Ectodermal cell (in vitro differentiated cells): Measurements from ENCODE around the gene SUPT20H.

ENCODE experiments used
- H3K27ac ChIP-seq: 2 replicates; pipeline ENCODE4 v1.7.0; 2013; ENCODE audit warnings: mild to moderate bottlenecking, low read depth, low read length; ENCODE audit not compliant: insufficient read depth, poor library complexity, severe bottlenecking
- H3K27me3 ChIP-seq: 2 replicates; pipeline ENCODE4 v1.7.0; 2013; ENCODE audit warnings: mild to moderate bottlenecking, low read length; ENCODE audit not compliant: insufficient read depth, control insufficient read depth, poor library complexity, severe bottlenecking
- H3K36me3 ChIP-seq: one replicate; pipeline ENCODE4 v1.7.0; 2013; ENCODE audit warnings: low read length; ENCODE audit not compliant: control insufficient read depth, insufficient read depth
- H3K4me1 ChIP-seq: one replicate; pipeline ENCODE4 v1.7.0; 2013; ENCODE audit warnings: low read length; ENCODE audit not compliant: control insufficient read depth, insufficient read depth
- H3K4me3 ChIP-seq: 2 replicates; pipeline ENCODE4 v1.7.0; 2013; ENCODE audit warnings: low read depth, low read length, control low read depth; ENCODE audit not compliant: insufficient read depth
- H3K9me3 ChIP-seq: 2 replicates; pipeline ENCODE4 v1.7.0; 2013; ENCODE audit warnings: mild to moderate bottlenecking, low read length, moderate library complexity; ENCODE audit not compliant: control insufficient read depth
- WGBS, 2 experiments: methylation state at CpG; one replicate each; pipeline ENCODE4 v1.1.7; 2013; ENCODE audit warnings: missing lambda C conversion rate in 2 of 2; 5-methylcytosine and 5-hydroxymethylcytosine counted together

Gene SUPT20H

DNA sequence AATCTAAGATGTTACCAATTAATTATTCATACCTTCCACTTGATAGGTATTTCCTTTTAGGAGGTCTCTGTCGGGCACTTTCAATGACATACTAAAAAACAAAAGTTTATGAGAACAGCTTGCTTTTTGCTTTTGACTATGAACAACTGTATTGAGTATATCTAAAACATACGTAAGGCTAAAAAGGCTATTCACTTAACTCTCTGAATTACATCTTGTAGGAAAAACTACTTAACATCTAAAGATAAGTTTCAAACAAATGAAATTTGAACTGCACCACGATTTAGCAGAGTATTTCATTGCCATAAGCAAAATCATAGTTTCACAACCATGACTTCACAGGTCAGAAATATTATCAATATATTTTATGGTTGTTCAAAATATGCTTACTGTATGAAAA, 11.6 kb downstream of the SUPT20H start:
- H3K27ac ChIP-seq, result no peak overlapping the region
- no peaks in the 10 kb centered on the region for H3K9me3 ChIP-seq
- H3K4me1 ChIP-seq, result no peaks in the 10 kb centered on the region
- 100% methylated on average over 1 to 3 of the region's 3 CpGs for WGBS, 2 experiments
- H3K4me3 ChIP-seq, result no peak overlapping the region
- H3K36me3 ChIP-seq, result peaks cover 9% of the 10 kb centered on the region
- H3K27me3 ChIP-seq, result no peaks in the 10 kb centered on the region

DNA sequence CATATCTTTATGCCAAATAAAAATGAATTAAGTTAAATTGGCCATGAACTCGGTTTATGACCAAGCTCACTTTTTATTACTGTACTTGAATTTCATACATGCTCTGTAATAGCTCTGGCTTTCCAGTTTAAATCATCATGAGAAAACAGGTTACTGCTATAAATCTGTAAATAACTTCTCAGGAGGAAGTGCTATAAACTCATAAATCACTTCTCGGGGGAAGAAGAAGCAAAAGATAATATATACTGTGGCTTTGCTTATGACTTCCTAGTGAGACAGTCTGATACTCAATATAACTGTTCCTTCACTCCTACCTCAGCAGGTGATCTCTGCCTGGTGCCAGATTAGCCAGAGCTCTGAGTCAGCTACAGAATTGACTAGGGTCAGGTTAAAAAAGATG, 12.5 kb downstream of the SUPT20H start:
- 85 to 100% methylated on average over 2 of the region's 2 CpGs for WGBS, 2 experiments
- Histone ChIP-seq H3K36me3 (peaks cover 17% of the 10 kb centered on the region), H3K27me3 (no peaks in the 10 kb centered on the region)

GRCh38 chr13:37046062-37046461, 13.4 kb downstream of the SUPT20H start:
- Histone ChIP-seq H3K9me3 (no peaks in the 10 kb centered on the region), H3K4me3 (no peak overlapping the region), H3K36me3 (peaks cover 26% of the 10 kb centered on the region), H3K27ac (no peak overlapping the region), H3K4me1 (no peaks in the 10 kb centered on the region), H3K27me3 (no peaks in the 10 kb centered on the region)
- 82 to 93% methylated on average over 1 of the region's 1 CpG for whole genome bisulfite sequencing, 2 experiments

More for the DNA sequence above, 12.5 kb downstream of the SUPT20H start:
- Histone ChIP-seq H3K27ac (no peak overlapping the region), H3K4me3 (no peak overlapping the region), H3K9me3 (no peaks in the 10 kb centered on the region), H3K4me1 (no peaks in the 10 kb centered on the region)

DNA sequence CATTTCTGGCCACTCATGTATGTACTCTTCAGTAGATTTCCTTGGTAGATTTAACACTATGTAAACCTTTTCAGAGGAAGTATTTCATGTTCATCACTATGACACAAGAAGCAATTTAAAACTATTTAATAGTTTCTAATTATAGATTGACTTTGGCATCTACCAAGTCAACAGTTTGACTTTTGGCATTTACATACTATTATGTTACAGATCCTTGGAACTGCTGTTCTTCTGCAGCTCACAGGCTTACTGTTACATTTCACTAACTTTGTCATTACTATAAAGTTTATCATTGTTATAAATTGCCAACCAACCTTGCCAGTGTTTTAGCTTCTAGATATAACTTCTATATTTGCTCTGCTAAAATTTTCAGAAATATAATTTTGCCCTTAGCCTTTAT, 18.7 kb downstream of the SUPT20H start:
- Histone ChIP-seq H3K4me1 (no peaks in the 10 kb centered on the region), H3K9me3 (no peaks in the 10 kb centered on the region), H3K36me3 (peaks cover 38% of the 10 kb centered on the region), H3K4me3 (no peak overlapping the region), H3K27me3 (no peaks in the 10 kb centered on the region), H3K27ac (no peak overlapping the region)

GRCh38 chr13:37039896-37040295, 19.6 kb downstream of the SUPT20H start:
- no peak overlapping the region for H3K4me3 ChIP-seq
- no peak overlapping the region for H3K27ac ChIP-seq
- no peaks in the 10 kb centered on the region for H3K9me3 ChIP-seq
- peaks cover 47% of the 10 kb centered on the region for H3K36me3 ChIP-seq
- H3K27me3 ChIP-seq, result no peaks in the 10 kb centered on the region
- H3K4me1 ChIP-seq, result no peaks in the 10 kb centered on the region

- no peaks in the 10 kb centered on the region for H3K9me3 ChIP-seq
- H3K4me3 ChIP-seq, result no peak overlapping the region
- H3K27me3 ChIP-seq, result no peaks in the 10 kb centered on the region
- 93 to 98% methylated on average over 3 of the region's 3 CpGs for WGBS, 2 experiments
- no peak overlapping the region for H3K27ac ChIP-seq
- H3K36me3 ChIP-seq, result peaks cover 41% of the 10 kb centered on the region
- H3K4me1 ChIP-seq, result no peaks in the 10 kb centered on the region
These were observed 22.2 kb downstream of the SUPT20H start for GRCh38 chr13:37037241-37037640.

- WGBS, 2 experiments, result 87 to 100% methylated on average over 1 to 4 of the region's 4 CpGs
- Histone ChIP-seq H3K27ac (no peak overlapping the region), H3K36me3 (peaks cover 16% of the 10 kb centered on the region)
These were observed 29.9 kb downstream of the SUPT20H start for GRCh38 chr13:37029617-37030016.

GRCh38 chr13:37027639-37028038, 31.8 kb downstream of the SUPT20H start:
- Histone ChIP-seq H3K27ac (no peak overlapping the region), H3K9me3 (no peaks in the 10 kb centered on the region), H3K4me1 (no peaks in the 10 kb centered on the region), H3K4me3 (no peak overlapping the region), H3K27me3 (no peaks in the 10 kb centered on the region), H3K36me3 (peaks cover 19% of the 10 kb centered on the region)
- WGBS, 2 experiments, result 93% methylated on average over 2 of the region's 2 CpGs; no CpG with 5 or more reads in 1 of the 2 experiments

More at GRCh38 chr13:37029617-37030016, 29.9 kb downstream of the SUPT20H start:
- no peaks in the 10 kb centered on the region for H3K27me3 ChIP-seq
- no peaks in the 10 kb centered on the region for H3K4me1 ChIP-seq
- H3K9me3 ChIP-seq, result no peaks in the 10 kb centered on the region
- no peak overlapping the region for H3K4me3 ChIP-seq

DNA sequence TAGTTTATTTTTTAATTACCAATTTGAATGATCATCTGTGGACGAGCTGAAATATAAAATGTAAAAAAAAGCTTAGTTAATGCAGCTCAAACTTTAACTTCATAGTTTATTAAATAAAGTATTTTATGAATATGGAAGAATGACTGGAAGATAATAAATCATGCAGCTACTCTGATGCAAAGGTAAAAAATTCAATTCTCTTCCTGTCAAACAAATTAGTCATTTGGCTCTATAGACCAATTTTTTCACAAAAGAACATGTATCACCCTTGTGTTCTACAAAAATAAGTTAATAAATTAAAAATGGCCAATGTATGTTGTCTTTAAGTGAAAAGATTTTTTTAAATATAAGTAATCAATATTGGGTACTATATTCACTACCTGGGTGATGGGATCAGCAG, 32.7 kb downstream of the SUPT20H start:
- H3K27ac ChIP-seq, result no peak overlapping the region
- H3K36me3 ChIP-seq, result peaks cover 15% of the 10 kb centered on the region
- H3K9me3 ChIP-seq, result no peaks in the 10 kb centered on the region
- no peaks in the 10 kb centered on the region for H3K27me3 ChIP-seq
- H3K4me1 ChIP-seq, result no peaks in the 10 kb centered on the region
- WGBS, 2 experiments, result no CpG with 5 or more reads among the region's 1 CpG
- H3K4me3 ChIP-seq, result no peak overlapping the region

GRCh38 chr13:37023871-37024270, 35.6 kb downstream of the SUPT20H start:
- no peaks in the 10 kb centered on the region for H3K9me3 ChIP-seq
- 88 to 100% methylated on average over 1 of the region's 1 CpG for WGBS, 2 experiments
- H3K27ac ChIP-seq, result no peak overlapping the region
- no peak overlapping the region for H3K4me3 ChIP-seq
- no peaks in the 10 kb centered on the region for H3K27me3 ChIP-seq
- no peaks in the 10 kb centered on the region for H3K4me1 ChIP-seq
- H3K36me3 ChIP-seq, result peaks cover 23% of the 10 kb centered on the region

DNA sequence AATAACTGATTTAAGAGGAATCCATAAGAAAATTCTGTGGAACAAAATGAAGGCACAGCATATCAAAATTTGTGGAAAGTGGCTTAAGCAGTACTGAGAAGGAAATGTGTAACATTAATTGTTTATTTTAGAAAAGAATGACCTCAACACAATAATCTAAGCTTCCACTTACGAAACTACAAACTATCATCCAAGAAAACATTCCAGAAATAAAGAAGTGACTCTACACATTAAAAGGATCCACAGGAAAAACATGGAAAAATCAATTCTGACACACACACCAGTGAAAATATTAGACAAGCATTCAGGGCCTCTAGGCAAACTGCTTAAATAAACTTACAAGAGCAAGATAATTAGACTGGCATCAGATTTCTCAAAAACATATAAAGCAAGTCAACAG, 44.9 kb downstream of the SUPT20H start:
- Histone ChIP-seq H3K36me3 (peaks cover 16% of the 10 kb centered on the region), H3K4me1 (no peaks in the 10 kb centered on the region), H3K27me3 (no peaks in the 10 kb centered on the region), H3K4me3 (no peak overlapping the region), H3K9me3 (no peaks in the 10 kb centered on the region), H3K27ac (no peak overlapping the region)
- 94 to 97% methylated on average over 1 of the region's 1 CpG for WGBS, 2 experiments
